IMR-90 (cell line): ENCODE data around the gene TECPR2. TPM values are rescaled to one million over a fixed set of nuclear protein-coding genes. Genes with fewer than 3 reads are reported as not detected.
A peak's percentile ranks its signal among the peaks of the same experiment; 100 is the strongest.

Experiments
- ATAC-seq: fragments of 200-7000 bp; cut with Tn5 transposase; 2 replicates; pipeline ENCODE4 v1.9.1; 2020; ENCODE audit warnings: low read depth, mild to moderate bottlenecking, moderate library complexity
- BruUV-seq: library from RNA; stranded (reverse); fragments of 400-500 nt; replicated peaks from 2 replicates; lab custom pipeline; 2021; lab: Mats Ljungman, UMichigan
- CTCF ChIA-PET: fragments of 300-600 bp; formaldehyde crosslinking; extraction: SDS; loops from one replicate; lab custom pipeline; 2021; ENCODE audit warnings: antibody characterized with exemption; lab: Yijun Ruan, JAX
- POLR2A ChIA-PET: fragments of 300-600 bp; sonication (Branson Sonifier 250); formaldehyde crosslinking; loops from one replicate; lab custom pipeline; 2022; ENCODE audit warnings: antibody characterized with exemption; ENCODE audit not compliant: unreplicated experiment; lab: Charles Lee
- DNase-seq: peaks from one replicate; pipeline ENCODE4 v3.0.0; 2013
- H2AFZ ChIP-seq: replicated peaks from 2 replicates; pipeline ENCODE3; 2013; ENCODE audit warnings: low read length, mild to moderate bottlenecking; ENCODE audit not compliant: poor library complexity
- H2AK5ac ChIP-seq: 2 replicates; pipeline ENCODE4 v1.6.1; 2013; ENCODE audit warnings: low read depth, low read length, inconsistent platforms
- H2AK9ac ChIP-seq: replicated peaks from 2 replicates; pipeline ENCODE3; 2013; ENCODE audit warnings: mild to moderate bottlenecking, low read depth, low read length, moderate library complexity; ENCODE audit not compliant: poor library complexity
- H2BK120ac ChIP-seq: 2 replicates; pipeline ENCODE4 v1.6.1; 2013; ENCODE audit warnings: low read depth, low read length, inconsistent platforms
- H2BK15ac ChIP-seq: 3 replicates; pipeline ENCODE4 v1.6.1; 2013; ENCODE audit warnings: low read depth, low read length, inconsistent platforms
- H2BK20ac ChIP-seq: 2 replicates; pipeline ENCODE4 v1.6.1; 2013; ENCODE audit warnings: low read depth, mild to moderate bottlenecking, inconsistent platforms, low read length, moderate library complexity
- H2BK5ac ChIP-seq: 2 replicates; pipeline ENCODE4 v1.6.1; 2013; ENCODE audit warnings: mild to moderate bottlenecking, low read depth, low read length, inconsistent platforms; ENCODE audit not compliant: poor library complexity, severe bottlenecking
- H3K14ac ChIP-seq: replicated peaks from 2 replicates; pipeline ENCODE4 v1.6.1; 2013; ENCODE audit warnings: low read depth, low read length, inconsistent platforms
- H3K18ac ChIP-seq: 2 replicates; pipeline ENCODE4 v1.6.1; 2013; ENCODE audit warnings: low read depth, low read length, control low read depth
- H3K23ac ChIP-seq: 2 replicates; pipeline ENCODE4 v1.6.1; 2013; ENCODE audit warnings: low read depth, low read length, inconsistent platforms
- H3K27ac ChIP-seq: 2 replicates; pipeline ENCODE4 v1.5.1; 2013; ENCODE audit warnings: mild to moderate bottlenecking, control low read depth, low read length; ENCODE audit not compliant: insufficient read depth
- H3K27me3 ChIP-seq: 2 replicates; pipeline ENCODE4 v1.6.1; 2013; ENCODE audit warnings: low read length; ENCODE audit not compliant: control insufficient read depth, insufficient read depth
- H3K36me3 ChIP-seq: 2 replicates; pipeline ENCODE4 v1.6.1; 2013; ENCODE audit warnings: low read length, mixed read lengths; ENCODE audit not compliant: control insufficient read depth, insufficient read depth
- H3K4ac ChIP-seq: 2 replicates; pipeline ENCODE4 v1.6.1; 2013; ENCODE audit warnings: low read depth, low read length, inconsistent platforms
- H3K4me1 ChIP-seq: 2 replicates; pipeline ENCODE4 v1.6.1; 2013; ENCODE audit warnings: low read length, mixed read lengths; ENCODE audit not compliant: control insufficient read depth, insufficient read depth
- H3K4me2 ChIP-seq: 2 replicates; pipeline ENCODE4 v1.6.1; 2013; ENCODE audit warnings: low read depth, mild to moderate bottlenecking, control low read depth, low read length, moderate library complexity
- H3K4me3 ChIP-seq: 2 replicates; pipeline ENCODE4 v1.5.1; 2013; ENCODE audit warnings: low read depth, mild to moderate bottlenecking, control low read depth, low read length, moderate library complexity; ENCODE audit not compliant: insufficient read depth
- H3K56ac ChIP-seq: 2 replicates; pipeline ENCODE4 v1.6.1; 2013; ENCODE audit warnings: low read length, inconsistent platforms; ENCODE audit not compliant: insufficient read depth; ENCODE audit errors: extremely low read depth
- H3K79me1 ChIP-seq, 2 experiments: 2 replicates each; pipeline ENCODE4 v1.6.1; 2013; ENCODE audit warnings: low read length in 2 of 2, inconsistent platforms in 1 of 2, low read depth in 1 of 2
- H3K9ac ChIP-seq: 2 replicates; pipeline ENCODE4 v1.6.1; 2013; ENCODE audit warnings: low read depth, low read length, control low read depth
- H3K9me1 ChIP-seq: 2 replicates; pipeline ENCODE4 v1.6.1; 2013; ENCODE audit warnings: low read length, inconsistent platforms; ENCODE audit not compliant: insufficient read depth
- H3K9me3 ChIP-seq: 2 replicates; pipeline ENCODE4 v1.6.1; 2013; ENCODE audit warnings: low read length; ENCODE audit not compliant: control insufficient read depth, insufficient read depth
- H4K20me1 ChIP-seq: 2 replicates; pipeline ENCODE4 v1.6.1; 2013; ENCODE audit warnings: low read length, inconsistent platforms; ENCODE audit not compliant: insufficient read depth
- H4K5ac ChIP-seq: 2 replicates; pipeline ENCODE4 v1.6.1; 2013; ENCODE audit warnings: mild to moderate bottlenecking, low read depth, low read length, control low read depth
- H4K8ac ChIP-seq, 2 experiments: 2 replicates each; pipeline ENCODE4 v1.6.1; 2013; ENCODE audit warnings: low read depth in 2 of 2, low read length in 2 of 2, control low read depth in 1 of 2, inconsistent platforms in 1 of 2
- H4K91ac ChIP-seq: 2 replicates; pipeline ENCODE4 v1.6.1; 2013; ENCODE audit warnings: low read depth, low read length, inconsistent platforms; ENCODE audit not compliant: insufficient read depth
- POLR2A ChIP-seq: IDR thresholded peaks from 2 replicates; pipeline ENCODE4 v1.6.1; 2012; ENCODE audit warnings: mild to moderate bottlenecking, low read depth, low read length
- RAD21 ChIP-seq: IDR thresholded peaks from 2 replicates; pipeline ENCODE4 v1.6.1; 2012; ENCODE audit warnings: low read length, improper control_type of control experiment
- RCOR1 ChIP-seq: IDR thresholded peaks from 2 replicates; pipeline ENCODE4 v1.6.1; 2012; ENCODE audit warnings: mild to moderate bottlenecking, low read length, improper control_type of control experiment; ENCODE audit not compliant: insufficient replicate concordance
- WGBS, 2 experiments: methylation state at CpG; one replicate each; pipeline versions ENCODE4 v1.1.5 to v1.1.7; 2013; ENCODE audit warnings: missing lambda C conversion rate in 2 of 2; ENCODE audit not compliant: insufficient read length in 1 of 2; ENCODE audit errors: extremely low coverage in 2 of 2; 5-methylcytosine and 5-hydroxymethylcytosine counted together
- dilution Hi-C: fragments of 300-500 bp; cut with HindIII; formaldehyde crosslinking; loops from one replicate; pipeline ENCODE4 v1.14.3; 2018; ENCODE audit warnings: low sequenced_read_pairs; ENCODE audit not compliant: unreplicated experiment
- in situ Hi-C: fragments of 300-500 bp; cut with MboI; formaldehyde crosslinking; loops from 3 replicates; pipeline ENCODE4 v1.14.3; 2019; ENCODE audit warnings: low sequenced_read_pairs, inconsistent platforms, mixed read lengths
- intact Hi-C: fragments of 100-400 bp; cut with micrococcal nuclease; formaldehyde crosslinking; loops from 2 replicates; pipeline ENCODE4 v1.10.0; 2022
- polyA plus RNA-seq, 3 experiments: library from polyadenylated mRNA; depleted of rRNA; stranded (reverse); fragments of >200 nt; gene quantifications; 2 replicates each; pipeline ENCODE4 v1.2.3, GENCODE V29; 2012; ENCODE audit warnings: low replicate concordance in 1 of 3
- total RNA-seq: library from RNA; depleted of rRNA; stranded (reverse); fragments of >200 nt; gene quantifications from 2 replicates; pipeline ENCODE4 v1.2.3, GENCODE V29; 2012

Gene TECPR2
- total and polyA plus RNA-seq, 2 of the 4 experiments (the other 2 are of a cell fraction): 9.5 to 11.7 TPM

DNA sequence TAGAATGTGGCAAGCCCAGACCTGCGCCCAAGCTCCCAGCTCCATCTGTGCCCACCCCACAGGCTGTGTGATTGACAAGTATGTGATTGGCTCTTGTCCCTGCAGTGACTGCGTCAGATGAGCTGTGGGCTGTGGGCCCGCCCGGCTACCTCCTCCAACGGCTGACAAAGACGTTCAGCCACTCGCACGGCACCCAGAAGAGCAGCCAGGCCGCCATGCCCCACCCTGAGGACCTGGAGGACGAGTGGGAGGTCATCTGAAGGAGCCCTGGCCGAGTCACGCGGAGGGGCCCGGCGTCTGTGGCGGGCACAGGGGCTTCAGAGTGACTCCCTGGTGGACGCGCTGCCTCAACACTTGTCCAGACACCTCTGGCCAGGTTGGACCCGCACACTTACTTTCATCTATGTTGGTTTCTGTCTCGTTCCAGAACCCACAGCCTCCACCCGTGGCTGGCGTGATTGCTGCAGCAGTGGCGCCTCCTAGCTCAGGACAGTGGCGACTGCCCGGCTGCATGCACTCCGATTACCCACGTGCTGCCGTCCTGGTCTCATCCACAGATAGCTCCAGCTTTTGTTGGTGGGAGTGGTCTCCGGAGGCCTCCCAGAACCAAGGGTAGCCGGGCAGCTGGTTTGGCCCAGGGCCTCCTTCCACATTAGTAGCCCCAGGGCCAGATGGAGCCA lies 135.4 kb downstream of the TECPR2 start:
- Histone ChIP-seq H4K91ac (no peak overlapping the region), H3K14ac (no peak overlapping the region), H2AK9ac (peak overlapping the region; percentile 55), H2AK5ac (no peak overlapping the region), H3K4me1 (no peaks in the 10 kb centered on the region), H3K27ac (no peak overlapping the region), H3K18ac (no peak overlapping the region), H4K8ac (no peak overlapping the region), H3K4ac (no peak overlapping the region), H2BK120ac (no peak overlapping the region), H3K9me1 (no peaks in the 10 kb centered on the region; the same call in 1 of the 2 replicates), H3K9ac (no peak overlapping the region), H3K23ac (no peak overlapping the region), H2BK20ac (no peak overlapping the region), H3K79me1 (peaks cover 0 to 4% of the 10 kb centered on the region in 2 experiments; a peak in 1 of 4 replicates), H3K36me3 (peaks cover 24% of the 10 kb centered on the region), H3K9me3 (no peaks in the 10 kb centered on the region), H2BK5ac (no peak overlapping the region), H4K5ac (no peak overlapping the region), H2BK15ac (no peak overlapping the region), H3K27me3 (no peaks in the 10 kb centered on the region), H3K4me2 (no peak overlapping the region), H3K4me3 (no peak overlapping the region), H4K20me1 (no peaks in the 10 kb centered on the region), H2AFZ (no peak overlapping the region), H3K56ac (no peak overlapping the region)
- ChIA-PET CTCF (interaction anchor here (1.4 kb wide), 1 partner anchor 60 kb away, joined by 3 read pairs; no protein-coding TSS in a partner anchor), POLR2A (no interaction called here)
- no TSS peak for BruUV-seq
- intact Hi-C loops: no loop called here
- in situ Hi-C loops: no loop called here
- DNase-seq (no peak), ATAC-seq (no peak)
- TF ChIP-seq RCOR1 (no peak), RAD21 (peak; percentile 28; the same call in 1 of the 2 replicates), POLR2A (no peak)
- WGBS, 2 experiments: 87% methylated on average over 14 of the region's 30 CpGs; no CpG with 5 or more reads in 1 of the 2 experiments
- dilution Hi-C loops: no loop called here
